H9 (cell line): ENCODE results near the gene DNAJB5. TPM values are rescaled to one million over a fixed set of nuclear protein-coding genes. Genes with fewer than 3 reads are reported as not detected.

Experiments used
- DNase-seq: peaks from one replicate; pipeline ENCODE4 v3.0.0-alpha.2; 2017
- H2AFZ ChIP-seq: one replicate; pipeline ENCODE4 v1.6.1; 2013; ENCODE audit warnings: mild to moderate bottlenecking, low read length, control low read depth, moderate library complexity
- H2AK5ac ChIP-seq: 2 replicates; pipeline ENCODE4 v1.6.1; 2013; ENCODE audit warnings: low read length, control low read depth, mixed read lengths; ENCODE audit not compliant: insufficient read length
- H2BK120ac ChIP-seq: one replicate; pipeline ENCODE4 v1.6.1; 2013; ENCODE audit warnings: low read depth, mild to moderate bottlenecking, low read length, control low read depth, inconsistent platforms; ENCODE audit not compliant: poor library complexity, severe bottlenecking
- H2BK12ac ChIP-seq: 2 replicates; pipeline ENCODE4 v1.6.1; 2013; ENCODE audit warnings: low read length, control low read depth, mixed read lengths, low read depth; ENCODE audit not compliant: insufficient read length
- H2BK15ac ChIP-seq: 2 replicates; pipeline ENCODE4 v1.6.1; 2013; ENCODE audit warnings: low read depth, low read length, control low read depth
- H2BK20ac ChIP-seq: one replicate; pipeline ENCODE4 v1.6.1; 2013; ENCODE audit warnings: low read depth, mild to moderate bottlenecking, low read length, control low read depth, inconsistent platforms; ENCODE audit not compliant: poor library complexity, severe bottlenecking
- H2BK5ac ChIP-seq: 2 replicates; pipeline ENCODE4 v1.6.1; 2013; ENCODE audit warnings: low read length, control low read depth, mixed read lengths; ENCODE audit not compliant: insufficient read length
- H3K14ac ChIP-seq: 2 replicates; pipeline ENCODE4 v1.6.1; 2013; ENCODE audit warnings: low read length, control low read depth; ENCODE audit not compliant: insufficient read depth
- H3K18ac ChIP-seq: 2 replicates; pipeline ENCODE4 v1.6.1; 2013; ENCODE audit warnings: low read depth, mild to moderate bottlenecking, mixed read lengths, low read length, control low read depth; ENCODE audit not compliant: insufficient read length
- H3K23ac ChIP-seq: 2 replicates; pipeline ENCODE4 v1.6.1; 2013; ENCODE audit warnings: low read length, control low read depth, mixed read lengths, low read depth; ENCODE audit not compliant: insufficient read length
- H3K23me2 ChIP-seq: 2 replicates; pipeline ENCODE4 v1.6.1; 2013; ENCODE audit warnings: low read depth, mild to moderate bottlenecking, mixed read lengths, low read length, control low read depth; ENCODE audit not compliant: insufficient read length, poor library complexity, severe bottlenecking
- H3K27ac ChIP-seq: 2 replicates; pipeline ENCODE4 v1.5.1; 2013; ENCODE audit warnings: low read length, control low read depth, mixed read lengths, low read depth; ENCODE audit not compliant: insufficient read length
- H3K27me3 ChIP-seq: 2 replicates; pipeline ENCODE4 v1.6.1; 2013; ENCODE audit warnings: low read length, control low read depth, inconsistent platforms; ENCODE audit not compliant: insufficient read depth
- H3K4ac ChIP-seq: 2 replicates; pipeline ENCODE4 v1.6.1; 2013; ENCODE audit warnings: low read depth, mild to moderate bottlenecking, control low read depth, inconsistent platforms, low read length, moderate library complexity
- H3K4me1 ChIP-seq: 2 replicates; pipeline ENCODE4 v1.6.1; 2013; ENCODE audit warnings: low read length, control low read depth, inconsistent platforms; ENCODE audit not compliant: insufficient read depth
- H3K4me2 ChIP-seq: 2 replicates; pipeline ENCODE4 v1.6.1; 2013; ENCODE audit warnings: low read length, control low read depth, mixed read lengths; ENCODE audit not compliant: insufficient read length, insufficient read depth
- H3K56ac ChIP-seq: 2 replicates; pipeline ENCODE4 v1.6.1; 2013; ENCODE audit warnings: low read depth, mild to moderate bottlenecking, mixed read lengths, low read length, control low read depth; ENCODE audit not compliant: insufficient read length
- H3K79me1 ChIP-seq: 2 replicates; pipeline ENCODE4 v1.6.1; 2013; ENCODE audit warnings: low read depth, mild to moderate bottlenecking, moderate library complexity, low read length, control low read depth, inconsistent platforms; ENCODE audit not compliant: insufficient read depth, poor library complexity, severe bottlenecking
- H3K79me2 ChIP-seq: 2 replicates; pipeline ENCODE4 v1.6.1; 2013; ENCODE audit warnings: low read length, control low read depth, inconsistent platforms; ENCODE audit not compliant: insufficient read depth
- H3K9ac ChIP-seq: 2 replicates; pipeline ENCODE4 v1.6.1; 2013; ENCODE audit warnings: low read length, control low read depth, mixed read lengths; ENCODE audit not compliant: insufficient read length; ENCODE audit errors: extremely low read depth
- H3K9me3 ChIP-seq: one replicate; pipeline ENCODE4 v1.6.1; 2013; ENCODE audit warnings: low read depth, low read length, inconsistent platforms; ENCODE audit not compliant: control insufficient read depth
- H3T11ph ChIP-seq: one replicate; pipeline ENCODE4 v1.6.1; 2013; ENCODE audit warnings: mild to moderate bottlenecking, low read length, control low read depth, inconsistent platforms
- H4K20me1 ChIP-seq: one replicate; pipeline ENCODE4 v1.6.1; 2013; ENCODE audit not compliant: control insufficient read depth, insufficient read length, insufficient read depth
- H4K5ac ChIP-seq: 2 replicates; pipeline ENCODE4 v1.6.1; 2013; ENCODE audit warnings: low read depth, mild to moderate bottlenecking, mixed read lengths, low read length, control low read depth; ENCODE audit not compliant: insufficient read length
- H4K8ac ChIP-seq: replicated peaks from 2 replicates; pipeline ENCODE4 v1.6.1; 2013; ENCODE audit warnings: low read length, control low read depth, mixed read lengths, low read depth; ENCODE audit not compliant: insufficient read length
- H4K91ac ChIP-seq: 2 replicates; pipeline ENCODE4 v1.6.1; 2013; ENCODE audit warnings: low read depth, mild to moderate bottlenecking, moderate library complexity, mixed read lengths, low read length, control low read depth; ENCODE audit not compliant: insufficient read length
- H3K27ac Mint-ChIP-seq, 3 experiments: 2 replicates in 2 of 3; 3 replicates in 1 of 3; pipeline ENCODE4 v1.8.0; 2020 to 2021; ENCODE audit warnings: mixed read lengths in 3 of 3, mild to moderate bottlenecking in 1 of 3, moderate library complexity in 1 of 3
- H3K27me3 Mint-ChIP-seq: 2 replicates; pipeline ENCODE4 v1.8.0; 2021; ENCODE audit warnings: low read depth, mild to moderate bottlenecking, moderate library complexity, mixed read lengths
- H3K36me3 Mint-ChIP-seq, 3 experiments: 2 replicates in 2 of 3; 3 replicates in 1 of 3; pipeline ENCODE4 v1.8.0; 2020 to 2021; ENCODE audit warnings: low read depth in 3 of 3, mixed read lengths in 3 of 3; ENCODE audit not compliant: insufficient read depth in 1 of 3
- H3K4me1 Mint-ChIP-seq, 2 experiments: 2 replicates each; pipeline ENCODE4 v1.8.0; 2020; ENCODE audit warnings: mixed read lengths in 2 of 2
- H3K4me3 Mint-ChIP-seq, 2 experiments: 2 replicates in 1 of 2; 3 replicates in 1 of 2; pipeline ENCODE4 v1.8.0; 2020 to 2021; ENCODE audit warnings: mild to moderate bottlenecking in 2 of 2, mixed read lengths in 2 of 2, moderate library complexity in 1 of 2
- H3K9me3 Mint-ChIP-seq, 2 experiments: 2 replicates in 1 of 2; 3 replicates in 1 of 2; pipeline ENCODE4 v1.8.0; 2020; ENCODE audit warnings: mild to moderate bottlenecking in 2 of 2, mixed read lengths in 2 of 2, moderate library complexity in 1 of 2
- CTCF ChIP-seq: fragments of 200-600 bp; sonication (generic); conservative IDR thresholded peaks from 3 replicates; pipeline ENCODE4 v1.8.0; 2021; ENCODE audit warnings: antibody characterized with exemption, mild to moderate bottlenecking
- WGBS: extraction: QIAGEN DNeasy Blood & Tissue Kit; methylation state at CpG from one replicate; pipeline ENCODE4 v1.1.7; 2013; ENCODE audit warnings: missing lambda C conversion rate, low lambda C conversion rate, mixed read lengths; ENCODE audit not compliant: insufficient read length; ENCODE audit errors: extremely low coverage; 5-methylcytosine and 5-hydroxymethylcytosine counted together
- total RNA-seq: library from RNA; stranded (reverse); gene quantifications from 2 replicates; pipeline ENCODE4 v1.2.1, GENCODE V29; 2021

Gene DNAJB5
- total RNA-seq, 1 experiment from 2014 or later: 38.9 TPM

- no peak overlapping the region for H2AFZ ChIP-seq
- no peak overlapping the region for H4K8ac ChIP-seq
- H3K27ac ChIP-seq: no peak overlapping the region
- peak overlapping the region; percentile 14; the same call in 1 of the 2 replicates for H3K14ac ChIP-seq
- H3K23me2 ChIP-seq: peaks cover 16% of the 10 kb centered on the region
- no peak overlapping the region for H4K91ac ChIP-seq
- H3K56ac ChIP-seq: no peak overlapping the region
- H3K27me3 Mint-ChIP-seq: peaks cover 1% of the 10 kb centered on the region; the same call in 1 of the 2 replicates
- H2BK5ac ChIP-seq: no peak overlapping the region
- H3K27ac Mint-ChIP-seq: peak overlapping the region; percentile 78 to 98 (median 93); a peak in 6 of 7 replicates
- H4K20me1 ChIP-seq: no peaks in the 10 kb centered on the region
- no CpG with 5 or more reads among the region's 25 CpGs for WGBS
- no peaks in the 10 kb centered on the region for H3K9me3 ChIP-seq
- no peaks in the 10 kb centered on the region for H3K27me3 ChIP-seq
- H3K4me1 Mint-ChIP-seq: peaks cover 39 to 62% of the 10 kb centered on the region in 2 experiments
- TF ChIP-seq CTCF: peak; percentile 29; the same call in 2 of the 3 replicates
- no peaks in the 10 kb centered on the region for H3K79me1 ChIP-seq
- no peak overlapping the region for H2BK15ac ChIP-seq
- H3K23ac ChIP-seq: no peak overlapping the region
- H3K79me2 ChIP-seq: no peaks in the 10 kb centered on the region
- no peak overlapping the region for H2BK20ac ChIP-seq
- H3K4me3 Mint-ChIP-seq: peak overlapping the region; percentile 81 to 92
- peaks cover 10% of the 10 kb centered on the region; the same call in 1 of the 2 replicates for H3K4me1 ChIP-seq
- H3K9me3 Mint-ChIP-seq: no peaks in the 10 kb centered on the region; a peak in 2 of 5 replicates
- no peak overlapping the region for H3K4ac ChIP-seq
- peaks cover 8 to 13% (median 8%) of the 10 kb centered on the region in 3 experiments for H3K36me3 Mint-ChIP-seq
- no peak overlapping the region for H2BK120ac ChIP-seq
- H2BK12ac ChIP-seq: no peak overlapping the region
- peak; percentile 50 for DNase-seq
- H2AK5ac ChIP-seq: no peak overlapping the region
- peak overlapping the region; percentile 50 for H3K4me2 ChIP-seq
- peak overlapping the region; percentile 10 for H3K9ac ChIP-seq
- H4K5ac ChIP-seq: no peak overlapping the region
- no peak overlapping the region for H3K18ac ChIP-seq
- no peak overlapping the region for H3T11ph ChIP-seq
Measured at GRCh38 chr9:34988218-34989002, 1.1 kb upstream of the DNAJB5 start.
